ENCODE data around the gene ATP8A2.
A peak's percentile ranks its signal among the peaks of the same experiment; 100 is the strongest.
"Not testable (repeated sequence)": the region's sequence is repeated elsewhere in the genome, so short reads cannot be mapped to it uniquely, and the experiment has no call there.

Gene ATP8A2

GRCh38 chr13:25939961-25940687, 568.4 kb downstream of the ATP8A2 start:
- no peak for DNase-seq

- DNase-seq, result peak; percentile 38
Measured at GRCh38 chr13:25943081-25943480, 571.3 kb downstream of the ATP8A2 start.

GRCh38 chr13:25943658-25944057, 571.9 kb downstream of the ATP8A2 start:
- DNase-seq, result peak; percentile 61

GRCh38 chr13:25945596-25945995, 573.8 kb downstream of the ATP8A2 start:
- peak; percentile 62 for DNase-seq

GRCh38 chr13:25946321-25946720, 574.5 kb downstream of the ATP8A2 start:
- no peak for DNase-seq

- no peak for DNase-seq
Measured at GRCh38 chr13:25948910-25949309, 577.1 kb downstream of the ATP8A2 start.

- DNase-seq, result no peak
Measured at GRCh38 chr13:25951831-25952230, 580.1 kb downstream of the ATP8A2 start.

- not testable (repeated sequence) for DNase-seq
Measured at GRCh38 chr13:25954080-25954479, 582.3 kb downstream of the ATP8A2 start.

GRCh38 chr13:25954943-25955342, 583.2 kb downstream of the ATP8A2 start:
- not testable (repeated sequence) for DNase-seq

GRCh38 chr13:25958986-25959385, 587.2 kb downstream of the ATP8A2 start:
- DNase-seq, result no peak

GRCh38 chr13:25961294-25961693, 589.5 kb downstream of the ATP8A2 start:
- no peak for DNase-seq

- no peak for DNase-seq
Measured at GRCh38 chr13:25963674-25964073, 591.9 kb downstream of the ATP8A2 start.

GRCh38 chr13:25965596-25965995, 593.8 kb downstream of the ATP8A2 start:
- DNase-seq, result no peak

GRCh38 chr13:25966086-25966485, 594.3 kb downstream of the ATP8A2 start:
- no peak for DNase-seq

GRCh38 chr13:25967144-25967543, 595.4 kb downstream of the ATP8A2 start:
- DNase-seq, result no peak

- peak; percentile 32 for DNase-seq
Measured at GRCh38 chr13:25971047-25971446, 599.3 kb downstream of the ATP8A2 start.

- peak; percentile 60 for DNase-seq
Measured at GRCh38 chr13:25971459-25972145, 599.8 kb downstream of the ATP8A2 start.

GRCh38 chr13:25973085-25973484, 601.3 kb downstream of the ATP8A2 start:
- DNase-seq, result peak; percentile 27

GRCh38 chr13:25973576-25973975, 601.8 kb downstream of the ATP8A2 start:
- DNase-seq, result no peak

- DNase-seq, result peak; percentile 60
Measured at GRCh38 chr13:25977216-25977615, 605.4 kb downstream of the ATP8A2 start.

- peak; percentile 30 for DNase-seq
Measured at GRCh38 chr13:25977671-25978070, 605.9 kb downstream of the ATP8A2 start.

GRCh38 chr13:25978961-25979360, 607.2 kb downstream of the ATP8A2 start:
- DNase-seq, result no peak

- no peak for DNase-seq
Measured at GRCh38 chr13:25979371-25979770, 607.6 kb downstream of the ATP8A2 start.

GRCh38 chr13:25980255-25980654, 608.5 kb downstream of the ATP8A2 start:
- DNase-seq, result peak; percentile 59

Data from eye (tissue), 1 donor.